H1 (cell line): Measurements from ENCODE around the gene DPYSL3. TPM values are rescaled to one million over a fixed set of nuclear protein-coding genes. Genes with fewer than 3 reads are reported as not detected.

Source experiments
- CTCF ChIA-PET: fragments of 300-600 bp; sonication (Branson Sonifier 250); formaldehyde crosslinking; loops from one replicate; lab custom pipeline; 2021; ENCODE audit not compliant: partially characterized antibody; lab: Charles Lee
- POLR2A ChIA-PET: fragments of 300-600 bp; sonication (Branson Sonifier 250); formaldehyde crosslinking; loops from one replicate; lab custom pipeline; 2021; ENCODE audit warnings: inconsistent platforms; ENCODE audit not compliant: partially characterized antibody; lab: Charles Lee
- DNase-seq, 2 experiments: peaks; one replicate each; pipeline versions ENCODE4 v3.0.0 to v3.0.0-alpha.2; 2010 to 2022; ENCODE audit warnings: low spot score in 2 of 2, low read depth in 1 of 2, mixed read lengths in 1 of 2
- FAIRE-seq: peaks from 2 replicates; lab custom pipeline; 2011; peaks lifted over from hg19 to GRCh38; lab: Jason Lieb, UNC
- H2AFZ ChIP-seq: 2 replicates; pipeline ENCODE4 v1.8.1; 2012; ENCODE audit warnings: low read length, inconsistent platforms
- H2AK5ac ChIP-seq: 2 replicates; pipeline ENCODE4 v1.6.1; 2013; ENCODE audit warnings: low read depth, low read length
- H2BK120ac ChIP-seq: replicated peaks from 2 replicates; pipeline ENCODE3; 2013; ENCODE audit warnings: low read depth, low read length, inconsistent platforms
- H2BK12ac ChIP-seq: 2 replicates; pipeline ENCODE4 v1.6.1; 2013; ENCODE audit warnings: low read depth, low read length
- H2BK15ac ChIP-seq: 2 replicates; pipeline ENCODE4 v1.6.1; 2013; ENCODE audit warnings: low read length
- H2BK20ac ChIP-seq: 2 replicates; pipeline ENCODE4 v1.6.1; 2013; ENCODE audit warnings: low read length
- H2BK5ac ChIP-seq: 2 replicates; pipeline ENCODE4 v1.6.1; 2013; ENCODE audit warnings: low read depth, low read length
- H3K14ac ChIP-seq: 2 replicates; pipeline ENCODE4 v1.6.1; 2013; ENCODE audit warnings: inconsistent platforms; ENCODE audit not compliant: insufficient read length
- H3K18ac ChIP-seq: 2 replicates; pipeline ENCODE4 v1.6.1; 2013; ENCODE audit warnings: low read length; ENCODE audit errors: extremely low read depth
- H3K23ac ChIP-seq: 2 replicates; pipeline ENCODE4 v1.6.1; 2013; ENCODE audit warnings: inconsistent platforms; ENCODE audit not compliant: insufficient read length
- H3K23me2 ChIP-seq: 2 replicates; pipeline ENCODE4 v1.6.1; 2013; ENCODE audit warnings: low read depth, low read length
- H3K27ac ChIP-seq: 2 replicates; pipeline ENCODE4 v1.6.1; 2011; ENCODE audit warnings: low read depth, low read length, inconsistent platforms
- H3K27me3 ChIP-seq, 4 experiments: replicated peaks in 1 of 4; 1 replicate in 1 of 4; 2 replicates in 3 of 4; pipeline versions ENCODE4 v1.6.1 to v1.8.1; 2011 to 2013; ENCODE audit warnings: low read length in 3 of 4, mild to moderate bottlenecking in 3 of 4, inconsistent platforms in 2 of 4, mixed read lengths in 2 of 4, moderate library complexity in 1 of 4; ENCODE audit not compliant: control insufficient read depth in 3 of 4, insufficient read depth in 3 of 4; ENCODE audit errors: extremely low read depth in 1 of 4
- H3K36me3 ChIP-seq, 4 experiments: 2 replicates each; pipeline versions ENCODE4 v1.6.1 to v1.8.1; 2011 to 2013; ENCODE audit warnings: mild to moderate bottlenecking in 4 of 4, low read length in 3 of 4, moderate library complexity in 2 of 4, control low read depth in 1 of 4, inconsistent platforms in 1 of 4; ENCODE audit not compliant: insufficient read depth in 4 of 4, control insufficient read depth in 2 of 4
- H3K4ac ChIP-seq: replicated peaks from 2 replicates; pipeline ENCODE3; 2013; ENCODE audit warnings: low read length, low read depth, mixed read lengths, inconsistent platforms; ENCODE audit not compliant: insufficient read length
- H3K4me1 ChIP-seq, 4 experiments: replicated peaks in 1 of 4; 1 replicate in 1 of 4; 2 replicates in 3 of 4; pipeline versions ENCODE4 v1.6.1 to v1.8.1; 2011 to 2013; ENCODE audit warnings: low read length in 3 of 4, inconsistent platforms in 2 of 4, mixed read lengths in 1 of 4; ENCODE audit not compliant: insufficient read depth in 4 of 4, control insufficient read depth in 3 of 4
- H3K4me2 ChIP-seq, 2 experiments: 2 replicates each; pipeline versions ENCODE4 v1.6.1 to v1.8.1; 2011 to 2013; ENCODE audit warnings: low read depth in 2 of 2, low read length in 2 of 2, control low read depth in 1 of 2, inconsistent platforms in 1 of 2, mild to moderate bottlenecking in 1 of 2; ENCODE audit not compliant: insufficient read depth in 1 of 2
- H3K4me3 ChIP-seq, 4 experiments: fragments of 200-600, 300-600 bp in 1 of 4; sonication (generic), shearing (Covaris generic), sonication (Bioruptor Twin) in 1 of 4; 2 replicates each; pipeline versions ENCODE4 v1.5.1 to v1.8.1; 2011 to 2016; ENCODE audit warnings: low read length in 4 of 4, low read depth in 3 of 4, control low read depth in 2 of 4, inconsistent platforms in 2 of 4, mild to moderate bottlenecking in 2 of 4, mixed read lengths in 1 of 4, moderate library complexity in 1 of 4; ENCODE audit not compliant: insufficient read depth in 2 of 4; ENCODE audit errors: extremely low read depth in 1 of 4
- H3K56ac ChIP-seq: replicated peaks from 2 replicates; pipeline ENCODE3; 2013; ENCODE audit warnings: low read depth, mild to moderate bottlenecking, mixed read lengths, low read length, inconsistent platforms; ENCODE audit not compliant: insufficient read length
- H3K79me1 ChIP-seq: 2 replicates; pipeline ENCODE4 v1.6.1; 2013; ENCODE audit warnings: low read depth, low read length, control low read depth
- H3K79me2 ChIP-seq, 2 experiments: 2 replicates each; pipeline versions ENCODE4 v1.6.1 to v1.8.1; 2012 to 2013; ENCODE audit warnings: low read length in 2 of 2, mild to moderate bottlenecking in 2 of 2, inconsistent platforms in 1 of 2; ENCODE audit not compliant: insufficient read depth in 2 of 2, control insufficient read depth in 1 of 2
- H3K9ac ChIP-seq, 4 experiments: replicated peaks in 1 of 4; 1 replicate in 1 of 4; 2 replicates in 3 of 4; pipeline versions ENCODE4 v1.6.1 to v1.8.1; 2011 to 2013; ENCODE audit warnings: low read depth in 3 of 4, low read length in 3 of 4, control low read depth in 2 of 4, mild to moderate bottlenecking in 2 of 4, moderate library complexity in 2 of 4, inconsistent platforms in 1 of 4; ENCODE audit errors: extremely low read depth in 1 of 4
- H3K9me3 ChIP-seq, 2 experiments: 2 replicates each; pipeline versions ENCODE4 v1.6.1 to v1.8.1; 2012 to 2013; ENCODE audit warnings: mild to moderate bottlenecking in 2 of 2, moderate library complexity in 2 of 2, control low read depth in 1 of 2, inconsistent platforms in 1 of 2, low read depth in 1 of 2, low read length in 1 of 2, mixed read lengths in 1 of 2; ENCODE audit not compliant: insufficient read depth in 2 of 2
- H4K20me1 ChIP-seq, 2 experiments: replicated peaks in 1 of 2; 2 replicates each; pipeline versions ENCODE3 to v1.8.1; 2011 to 2013; ENCODE audit warnings: inconsistent platforms in 2 of 2, low read length in 2 of 2, mild to moderate bottlenecking in 1 of 2; ENCODE audit not compliant: insufficient read depth in 2 of 2, control insufficient read depth in 1 of 2
- H4K5ac ChIP-seq: 2 replicates; pipeline ENCODE4 v1.6.1; 2013; ENCODE audit warnings: low read length, low read depth, mixed read lengths, inconsistent platforms; ENCODE audit not compliant: insufficient read length
- H4K8ac ChIP-seq: 2 replicates; pipeline ENCODE4 v1.8.0; 2013; ENCODE audit warnings: mild to moderate bottlenecking, moderate library complexity, low read length, inconsistent platforms; ENCODE audit not compliant: insufficient read depth; ENCODE audit errors: extremely low read depth
- H4K91ac ChIP-seq: replicated peaks from 2 replicates; pipeline ENCODE3; 2013; ENCODE audit warnings: low read length, mixed read lengths, inconsistent platforms; ENCODE audit not compliant: insufficient read length
- BCL11A ChIP-seq, 2 experiments: IDR thresholded peaks; one replicate each; pipeline ENCODE4 v1.6.1; 2011; ENCODE audit warnings: low read depth in 2 of 2, low read length in 2 of 2, mild to moderate bottlenecking in 2 of 2
- BRCA1 ChIP-seq: IDR thresholded peaks from 2 replicates; pipeline ENCODE4 v1.6.1; 2012; ENCODE audit warnings: low read depth, low read length, improper control_type of control experiment
- CHD2 ChIP-seq: IDR thresholded peaks from 2 replicates; pipeline ENCODE4 v1.6.1; 2012; ENCODE audit warnings: low read length, improper control_type of control experiment
- GTF2F1 ChIP-seq: IDR thresholded peaks from 2 replicates; pipeline ENCODE4 v1.6.1; 2012; ENCODE audit warnings: low read depth, low read length, improper control_type of control experiment, borderline replicate concordance
- KDM5A ChIP-seq: fragments of 200-600 bp; IDR thresholded peaks from 2 replicates; pipeline ENCODE4 v1.7.1; 2012; ENCODE audit warnings: mild to moderate bottlenecking, low read length, inconsistent platforms, mixed read lengths
- MAX ChIP-seq: IDR thresholded peaks from 2 replicates; pipeline ENCODE4 v1.6.1; 2012; ENCODE audit warnings: inconsistent platforms
- NANOG ChIP-seq: IDR thresholded peaks from 2 replicates; pipeline ENCODE4 v1.6.1; 2011; ENCODE audit warnings: low read length, low read depth, mild to moderate bottlenecking, inconsistent platforms; ENCODE audit not compliant: insufficient read depth, poor library complexity, severe bottlenecking
- POLR2AphosphoS5 ChIP-seq: IDR thresholded peaks from 2 replicates; pipeline ENCODE4 v1.6.1; 2011; ENCODE audit warnings: low read depth, low read length
- POU5F1 ChIP-seq: IDR thresholded peaks from 2 replicates; pipeline ENCODE4 v1.6.1; 2011; ENCODE audit warnings: low read depth, mild to moderate bottlenecking, low read length, moderate library complexity
- SAP30 ChIP-seq: fragments of 300-600 bp; sonication (generic); IDR thresholded peaks from 2 replicates; pipeline ENCODE4 v1.7.1; 2012; ENCODE audit warnings: low read length, moderate library complexity, mild to moderate bottlenecking, inconsistent platforms; ENCODE audit not compliant: insufficient read depth, insufficient replicate concordance
- SIRT6 ChIP-seq: IDR thresholded peaks from one replicate; pipeline ENCODE4 v1.7.1; 2012; ENCODE audit warnings: low read length, inconsistent platforms
- WGBS, 2 experiments: shearing (Covaris generic) in 1 of 2; methylation state at CpG; one replicate each; pipeline versions ENCODE4 v1.1.6 to v1.1.7; 2013 to 2015; ENCODE audit warnings: low lambda C conversion rate in 2 of 2, mixed read lengths in 2 of 2, inconsistent platforms in 1 of 2, low coverage in 1 of 2, missing lambda C conversion rate in 1 of 2; ENCODE audit not compliant: insufficient replicate concordance in 2 of 2, insufficient coverage in 1 of 2, insufficient read length in 1 of 2; ENCODE audit errors: extremely low coverage in 1 of 2, missing lambda C conversion rate in 1 of 2; 5-methylcytosine and 5-hydroxymethylcytosine counted together
- polyA plus RNA-seq, 7 experiments: library from polyadenylated mRNA; depleted of rRNA in 3 of 7; stranded (reverse) in 5 of 7; unstranded in 2 of 7; fragments of >200 nt in 5 of 7; fragments of 200-250 nt in 2 of 7; gene quantifications; 1 replicate in 5 of 7; 2 replicates in 1 of 7; 4 replicates in 1 of 7; pipeline versions ENCODE4 v1.2.1 to v1.2.3, GENCODE V29; 2011 to 2013; ENCODE audit warnings: missing spikeins in 2 of 7, mixed read lengths in 2 of 7
- total RNA-seq: library from RNA; stranded (reverse); fragmentation: NEBNext Ultra II Directional; extraction: Animal tissue kit (Norgen Biotek cat#: 25700); gene quantifications from 2 replicates; pipeline ENCODE4 v1.2.1, GENCODE V29; 2021

The DPYSL3 gene
- total and polyA plus RNA-seq, 2 of the 8 experiments (the other 6 are each of a cell fraction or from before 2014, with no cell fraction given), result 268 to 387 TPM

GRCh38 chr5:147344861-147345260 lies 165.0 kb downstream of the DPYSL3 start:
- Histone ChIP-seq H3K27me3 (peaks cover 0 to 1% (median 0%) of the 10 kb centered on the region in 4 experiments; a peak in 1 of 7 replicates), H3K4me1 (no peaks in the 10 kb centered on the region), H3K23ac (no peak overlapping the region), H2BK5ac (no peak overlapping the region), H3K36me3 (no peaks in the 10 kb centered on the region), H3K4ac (no peak overlapping the region), H3K27ac (no peak overlapping the region), H4K91ac (no peak overlapping the region), H3K9me3 (no peaks in the 10 kb centered on the region), H2AK5ac (no peak overlapping the region), H2BK20ac (no peak overlapping the region), H2BK12ac (no peak overlapping the region), H3K14ac (no peak overlapping the region), H3K79me1 (no peaks in the 10 kb centered on the region), H2BK120ac (no peak overlapping the region), H4K8ac (no peak overlapping the region), H3K79me2 (no peaks in the 10 kb centered on the region), H3K4me2 (no peak overlapping the region), H3K56ac (no peak overlapping the region), H4K5ac (no peak overlapping the region), H3K4me3 (no peak overlapping the region), H3K9ac (no peak overlapping the region), H3K23me2 (no peaks in the 10 kb centered on the region), H4K20me1 (no peaks in the 10 kb centered on the region), H2AFZ (no peak overlapping the region), H2BK15ac (no peak overlapping the region), H3K18ac (no peak overlapping the region)
- ChIA-PET CTCF (interaction anchor here (0.8 to 5.2 kb wide), 3 partner anchors 8 to 14 kb away, joined by 3 to 30 read pairs (median 4); no protein-coding TSS in a partner anchor), POLR2A (no interaction called here)
- WGBS, 2 experiments, result 100% methylated on average over 1 of the region's 1 CpG; no CpG with 5 or more reads in 1 of the 2 experiments
- DNase-seq, result no peak
- FAIRE-seq, result no peak
- TF ChIP-seq KDM5A (no peak), POLR2AphosphoS5 (no peak), SAP30 (no peak), GTF2F1 (no peak), POU5F1 (no peak), SIRT6 (no peak), BRCA1 (no peak), MAX (no peak), BCL11A (IDR thresholded peaks at IDR 0.05; ENCODE audit: low read depth in 2 of 2, low read length in 2 of 2) (no peak), CHD2 (no peak), NANOG (no peak)
- TF ChIP-seq, all 59 proteins: peak for 0
